OCI-LY3 (cell line): Measurements from ENCODE around the gene URM1.

Experiments used
- EZH2phosphoT487 ChIP-seq: fragments of 200-600 bp; shearing (Covaris generic); IDR thresholded peaks from 2 replicates; pipeline ENCODE4 v1.6.1; 2018; ENCODE audit warnings: antibody characterized with exemption, mixed run types, low read depth
- TF ChIP-seq, protein P1 (sequence below): fragments of 200-600, 300-600 bp; sonication (generic); IDR thresholded peaks from 2 replicates; pipeline ENCODE4 v1.5.1; 2014; ENCODE audit warnings: antibody characterized with exemption, low read length, low read depth

DNA sequence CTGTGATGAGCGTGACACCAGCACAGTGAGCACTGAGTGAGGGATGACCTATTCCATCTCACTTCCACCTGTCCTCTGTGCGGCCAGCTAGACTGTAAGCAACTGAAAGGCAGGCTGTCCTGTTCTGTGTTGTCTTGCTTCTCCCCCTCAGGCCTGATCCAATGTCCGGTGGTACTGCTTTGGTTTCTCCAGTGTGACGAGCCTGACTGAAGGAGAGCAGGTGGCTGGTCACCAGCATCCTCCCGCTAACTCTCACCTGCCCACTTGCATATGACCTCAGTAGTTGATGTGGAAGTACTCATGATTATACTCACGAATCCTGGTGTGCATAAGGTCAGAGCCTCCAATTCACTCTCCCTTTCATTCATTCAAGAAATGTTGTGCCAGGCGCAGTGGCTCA is 33.2 kb upstream of the URM1 start:
- TF ChIP-seq, protein P1, sequence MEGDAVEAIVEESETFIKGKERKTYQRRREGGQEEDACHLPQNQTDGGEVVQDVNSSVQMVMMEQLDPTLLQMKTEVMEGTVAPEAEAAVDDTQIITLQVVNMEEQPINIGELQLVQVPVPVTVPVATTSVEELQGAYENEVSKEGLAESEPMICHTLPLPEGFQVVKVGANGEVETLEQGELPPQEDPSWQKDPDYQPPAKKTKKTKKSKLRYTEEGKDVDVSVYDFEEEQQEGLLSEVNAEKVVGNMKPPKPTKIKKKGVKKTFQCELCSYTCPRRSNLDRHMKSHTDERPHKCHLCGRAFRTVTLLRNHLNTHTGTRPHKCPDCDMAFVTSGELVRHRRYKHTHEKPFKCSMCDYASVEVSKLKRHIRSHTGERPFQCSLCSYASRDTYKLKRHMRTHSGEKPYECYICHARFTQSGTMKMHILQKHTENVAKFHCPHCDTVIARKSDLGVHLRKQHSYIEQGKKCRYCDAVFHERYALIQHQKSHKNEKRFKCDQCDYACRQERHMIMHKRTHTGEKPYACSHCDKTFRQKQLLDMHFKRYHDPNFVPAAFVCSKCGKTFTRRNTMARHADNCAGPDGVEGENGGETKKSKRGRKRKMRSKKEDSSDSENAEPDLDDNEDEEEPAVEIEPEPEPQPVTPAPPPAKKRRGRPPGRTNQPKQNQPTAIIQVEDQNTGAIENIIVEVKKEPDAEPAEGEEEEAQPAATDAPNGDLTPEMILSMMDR: no peak
- no peak for TF ChIP-seq EZH2phosphoT487
